ENCODE data around the gene SLC9A8. TPM values are rescaled to one million over a fixed set of nuclear protein-coding genes. Genes with fewer than 3 reads are reported as not detected.

Gene SLC9A8
- total RNA-seq, 3 donors from 2014 or later = 15.9 to 26.9 (median 16.3) TPM

GRCh38 chr20:49925901-49926454, 113.3 kb downstream of the SLC9A8 start:
- intact Hi-C loops (cut with DNase I, micrococcal nuclease) = no loop called here
- ATAC-seq (no peak), DNase-seq (no peak)
- H3K9me3 ChIP-seq = no peaks in the 10 kb centered on the region
- no peak for TF ChIP-seq CTCF (IDR thresholded peaks at IDR 0.05)
- H3K4me3 ChIP-seq = no peak overlapping the region
- H3K36me3 ChIP-seq (ENCODE audit: low read depth) = no peaks in the 10 kb centered on the region
- peaks cover 12% of the 10 kb centered on the region for H3K4me1 ChIP-seq (ENCODE audit: low read depth)

- ATAC-seq (peak; percentile 93), DNase-seq (peak; percentile 77 to 92 (median 84))
- no peak overlapping the region for H3K4me3 ChIP-seq
- H3K36me3 ChIP-seq (ENCODE audit: low read depth) = no peaks in the 10 kb centered on the region
- TF ChIP-seq CTCF (IDR thresholded peaks at IDR 0.05) = peak; percentile 87
- intact Hi-C loops (cut with DNase I, micrococcal nuclease) = no loop called here
- H3K4me1 ChIP-seq (ENCODE audit: low read depth) = peaks cover 12% of the 10 kb centered on the region
- no peaks in the 10 kb centered on the region for H3K9me3 ChIP-seq
These were observed 115.9 kb downstream of the SLC9A8 start for GRCh38 chr20:49928411-49929141.

GRCh38 chr20:49929142-49929494, 116.5 kb downstream of the SLC9A8 start:
- intact Hi-C loops (cut with DNase I, micrococcal nuclease) = no loop called here
- DNase-seq (no peak), ATAC-seq (no peak)
- H3K4me1 ChIP-seq (ENCODE audit: low read depth) = peaks cover 12% of the 10 kb centered on the region
- no peaks in the 10 kb centered on the region for H3K36me3 ChIP-seq (ENCODE audit: low read depth)
- H3K9me3 ChIP-seq = no peaks in the 10 kb centered on the region
- no peak overlapping the region for H3K4me3 ChIP-seq
- TF ChIP-seq CTCF (IDR thresholded peaks at IDR 0.05) = no peak

- no peak for TF ChIP-seq CTCF (IDR thresholded peaks at IDR 0.05)
- DNase-seq = peak in 1 of 3 donors; percentile 75
- intact Hi-C loops (cut with DNase I, micrococcal nuclease) = no loop called here
- no peaks in the 10 kb centered on the region for H3K9me3 ChIP-seq
- no peaks in the 10 kb centered on the region for H3K36me3 ChIP-seq (ENCODE audit: low read depth)
- H3K4me1 ChIP-seq (ENCODE audit: low read depth) = peaks cover 29% of the 10 kb centered on the region
- H3K4me3 ChIP-seq = peak overlapping the region; percentile 96
- no peak for ATAC-seq
These were observed 123.1 kb downstream of the SLC9A8 start for GRCh38 chr20:49935746-49936152.

GRCh38 chr20:49936153-49937026, 123.8 kb downstream of the SLC9A8 start, which contains the start of gene RNF114:
Gene RNF114 (plus strand): TSS chr20:49936397. CDS start chr20:49936413, 16 bp downstream.
- H3K4me3 ChIP-seq = peak within 1 kb of the TSS; percentile 96
- H3K36me3 ChIP-seq (ENCODE audit: low read depth) = no peaks in the 10 kb centered on the region
- DNase-seq = peak; percentile 91 to 94 (median 94)
- TF ChIP-seq CTCF (IDR thresholded peaks at IDR 0.05) = no peak
- H3K9me3 ChIP-seq = no peaks in the 10 kb centered on the region
- peak; percentile 95 for ATAC-seq
- intact Hi-C loops (cut with DNase I, micrococcal nuclease) = no loop called here
- H3K4me1 ChIP-seq (ENCODE audit: low read depth) = peaks cover 29% of the 10 kb centered on the region
